Fibroblast of skin of right biceps (primary cell): ENCODE data around the gene HCAR1.
A peak's percentile ranks its signal among the peaks of the same experiment; 100 is the strongest.
"Not testable (repeated sequence)": the region's sequence is repeated elsewhere in the genome, so short reads cannot be mapped to it uniquely, and the experiment has no call there.

Experiments
- DNase-seq: peaks from one replicate; pipeline ENCODE4 v3.0.0-alpha.2; 2013

The HCAR1 gene

GRCh38 chr12:122721057-122721545 lies 9.5 kb downstream of the HCAR1 start:
- DNase-seq: peak; percentile 5

- DNase-seq: not testable (repeated sequence)
Observed at GRCh38 chr12:122716658-122717057, 14.0 kb downstream of the HCAR1 start, which contains the start of gene HCAR3. Gene HCAR3, minus strand, starts transcription at chr12:122716811. Its CDS starts 74 bp downstream, at chr12:122716737.

DNA sequence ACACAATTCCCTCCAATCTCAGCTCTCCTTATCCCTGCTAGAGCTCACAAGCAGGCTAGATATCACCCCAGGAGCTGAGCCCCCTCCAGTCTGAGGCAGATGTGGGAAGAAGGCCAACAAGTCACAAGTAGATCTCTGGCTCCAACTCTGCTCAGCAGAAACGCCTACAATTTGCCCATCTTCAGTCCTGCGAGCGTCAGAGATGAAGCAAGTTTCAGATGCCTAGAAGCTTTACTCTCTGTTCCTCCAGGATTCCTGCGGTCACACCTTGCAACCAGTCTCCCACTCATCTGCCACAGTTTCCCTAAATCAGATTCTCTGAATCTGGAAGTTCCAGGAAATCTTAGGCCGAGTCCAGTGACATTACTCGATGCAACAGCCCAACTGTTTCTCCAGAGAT lies 15.4 kb downstream of the HCAR1 start:
- not testable (repeated sequence) for DNase-seq

GRCh38 chr12:122713491-122714188 lies 17.0 kb downstream of the HCAR1 start:
- not testable (repeated sequence) for DNase-seq

DNA sequence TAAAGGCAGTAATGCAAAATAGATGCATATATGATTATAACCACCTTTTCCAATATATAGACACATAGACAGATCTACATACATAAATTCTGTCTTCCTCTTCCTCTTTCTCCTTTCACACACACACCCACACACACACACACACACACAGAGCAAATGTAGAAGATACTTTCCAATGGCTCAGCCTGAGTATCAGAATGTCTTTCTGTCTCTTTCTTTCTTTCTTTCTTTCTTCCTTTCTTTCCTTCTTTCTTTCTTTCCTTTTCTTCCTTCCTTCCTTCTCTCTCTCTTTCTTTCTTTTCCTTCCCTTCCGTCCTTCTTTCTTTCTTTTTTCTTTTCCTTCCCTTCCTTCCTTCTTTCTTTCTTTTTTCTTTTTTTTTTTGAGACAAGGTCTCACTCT lies 19.4 kb downstream of the HCAR1 start:
- not testable (repeated sequence) for DNase-seq

DNA sequence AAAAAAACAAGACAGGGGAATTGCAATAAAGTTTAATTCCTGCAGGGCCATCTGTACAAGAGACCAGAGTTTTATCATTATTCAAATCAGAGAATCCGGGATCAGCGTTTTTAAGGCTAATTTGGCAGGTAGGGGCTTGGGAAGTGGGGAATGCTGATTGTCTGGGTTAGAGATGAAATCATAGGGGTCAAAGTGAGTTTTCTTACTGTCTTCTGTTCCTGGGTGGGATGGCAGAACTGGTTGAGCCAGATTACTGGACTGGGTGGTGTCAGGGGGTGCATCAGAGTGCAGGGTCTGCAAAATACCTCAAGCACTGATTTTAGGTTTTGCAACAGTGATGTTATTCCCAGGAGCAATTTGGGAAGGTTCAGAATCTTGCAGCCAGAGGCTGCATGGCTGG lies 20.3 kb downstream of the HCAR1 start:
- not testable (repeated sequence) for DNase-seq

GRCh38 chr12:122709287-122709686 lies 21.4 kb downstream of the HCAR1 start:
- DNase-seq: not testable (repeated sequence)

- not testable (repeated sequence) for DNase-seq
Observed at GRCh38 chr12:122703841-122704240, 26.8 kb downstream of the HCAR1 start.

DNA sequence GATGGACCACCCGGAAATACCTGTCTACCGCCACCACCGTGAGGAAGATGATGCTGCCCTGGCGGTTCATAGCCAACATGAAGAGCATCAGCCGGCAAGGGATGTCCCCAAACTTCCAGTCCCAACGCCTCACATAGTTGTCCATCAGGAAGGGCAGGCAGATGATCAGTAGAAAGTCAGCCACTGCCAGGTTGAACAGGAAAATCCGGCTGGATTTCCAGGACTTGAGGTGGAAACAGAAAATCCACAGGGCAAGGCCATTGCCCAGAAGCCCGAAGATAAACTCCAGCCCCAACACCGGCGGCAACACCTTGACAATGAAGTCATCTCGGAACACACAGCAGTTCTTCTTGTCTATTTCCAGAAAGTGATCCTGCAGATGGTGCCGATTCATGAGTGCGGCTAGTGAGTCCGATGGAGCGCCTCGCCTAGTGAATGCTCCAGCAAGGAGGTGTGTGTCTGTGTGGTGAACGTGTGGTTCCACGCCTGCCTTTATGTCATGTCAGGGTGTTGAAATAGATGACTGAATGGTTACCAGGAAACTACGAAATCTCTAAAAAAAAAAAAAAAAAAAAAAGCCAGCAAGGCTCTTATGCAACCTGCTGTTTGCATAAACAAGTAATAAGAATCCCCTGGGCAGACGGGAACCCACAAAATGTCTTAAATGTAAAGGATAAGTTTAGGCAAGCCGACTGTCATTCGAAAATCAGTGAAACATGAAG lies 27.6 kb downstream of the HCAR1 start, which contains the start of gene HCAR2:
HCAR2 (minus strand) TSS at position 468 of the 722 bp plus-strand sequence; CDS start at position 394, 74 bp downstream.
- DNase-seq: not testable (repeated sequence)

DNA sequence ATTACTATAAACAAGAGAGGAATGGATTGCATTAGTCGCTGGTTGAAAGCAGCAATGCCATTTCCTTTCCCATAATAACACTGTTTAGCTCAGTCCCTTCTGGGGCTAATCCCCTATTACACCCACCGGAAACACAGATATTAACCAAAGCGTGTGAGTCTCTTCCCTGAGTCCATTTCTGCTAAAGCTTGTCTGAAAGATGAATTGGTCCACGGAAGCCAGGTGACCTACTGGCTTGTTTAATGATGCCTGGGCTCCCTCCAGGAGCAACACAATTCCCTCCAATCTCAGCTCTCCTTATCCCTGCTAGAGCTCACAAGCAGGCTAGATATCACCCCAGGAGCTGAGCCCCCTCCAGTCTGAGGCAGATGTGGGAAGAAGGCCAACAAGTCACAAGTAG lies 29.2 kb downstream of the HCAR1 start:
- DNase-seq: not testable (repeated sequence)

DNA sequence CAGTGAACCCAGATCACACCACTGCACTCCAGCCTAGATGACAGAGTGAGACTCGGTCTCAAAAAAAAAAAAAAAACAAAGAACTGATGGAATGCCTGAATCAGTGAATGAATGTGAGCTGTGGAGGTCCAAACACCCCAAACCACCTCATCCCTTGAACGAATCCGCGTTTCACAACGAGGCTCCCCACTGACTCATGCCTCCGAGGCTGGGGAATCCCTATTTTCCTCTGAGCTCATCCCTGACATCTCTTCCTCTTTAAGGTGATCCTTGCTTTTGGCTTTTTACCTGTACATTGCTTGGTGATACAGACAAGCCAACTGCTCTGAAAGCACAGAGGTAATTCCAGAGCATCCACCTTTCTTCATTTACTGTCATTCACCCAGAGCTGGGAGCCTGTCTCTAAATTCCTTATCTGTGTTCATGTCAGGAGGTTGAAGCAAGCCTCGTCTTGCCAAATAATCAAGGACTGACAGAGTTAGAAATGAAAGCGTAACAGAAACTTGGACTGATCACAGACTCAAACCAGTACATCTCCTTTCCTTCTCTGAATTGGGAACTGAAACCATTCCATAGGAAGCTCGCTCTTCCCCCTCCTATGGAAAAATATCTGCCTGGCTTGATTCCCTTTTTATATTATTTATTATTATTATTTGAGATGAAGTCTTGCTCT lies 30.5 kb downstream of the HCAR1 start:
- not testable (repeated sequence) for DNase-seq

DNA sequence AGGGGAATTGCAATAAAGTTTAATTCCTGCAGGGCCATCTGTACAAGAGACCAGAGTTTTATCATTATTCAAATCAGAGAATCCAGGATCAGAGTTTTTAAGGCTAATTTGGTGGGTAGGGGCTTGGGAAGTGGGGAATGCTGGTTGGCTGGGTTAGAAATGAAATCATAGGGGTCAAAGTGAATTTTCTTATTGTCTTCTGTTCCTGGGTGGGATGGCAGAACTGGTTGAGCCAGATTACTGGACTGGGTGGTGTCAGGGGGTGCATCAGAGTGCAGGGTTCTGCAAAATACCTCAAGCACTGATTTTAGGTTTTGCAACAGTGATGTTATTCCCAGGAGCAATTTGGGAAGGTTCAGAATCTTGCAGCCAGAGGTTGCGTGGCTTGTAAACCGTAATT lies 33.7 kb downstream of the HCAR1 start:
- not testable (repeated sequence) for DNase-seq

DNA sequence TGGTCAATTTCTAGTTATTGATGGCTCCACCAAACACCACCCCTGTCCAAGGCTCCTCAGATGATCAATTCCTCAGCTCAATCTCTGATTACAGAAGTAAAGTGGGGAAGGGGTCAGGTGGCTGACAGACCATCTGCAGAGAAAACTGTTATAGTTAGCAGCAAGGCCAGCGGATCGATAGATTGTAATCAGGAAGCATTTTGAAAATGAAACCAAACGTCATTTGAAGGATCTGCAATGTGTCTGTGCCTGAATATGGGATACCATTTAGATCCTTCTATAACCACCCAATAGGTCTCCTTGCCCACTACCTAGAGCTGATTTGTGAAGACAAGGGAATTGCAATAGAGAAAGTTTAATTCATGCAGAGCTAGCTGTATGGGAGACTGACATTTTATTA lies 39.1 kb downstream of the HCAR1 start:
- DNase-seq: no peak

GRCh38 chr12:122688291-122688690 lies 42.4 kb downstream of the HCAR1 start:
- DNase-seq: no peak

- DNase-seq: peak; percentile 8
Observed at GRCh38 chr12:122687086-122687485, 43.6 kb downstream of the HCAR1 start.

- no peak for DNase-seq
Observed at GRCh38 chr12:122686538-122686937, 44.1 kb downstream of the HCAR1 start.

DNA sequence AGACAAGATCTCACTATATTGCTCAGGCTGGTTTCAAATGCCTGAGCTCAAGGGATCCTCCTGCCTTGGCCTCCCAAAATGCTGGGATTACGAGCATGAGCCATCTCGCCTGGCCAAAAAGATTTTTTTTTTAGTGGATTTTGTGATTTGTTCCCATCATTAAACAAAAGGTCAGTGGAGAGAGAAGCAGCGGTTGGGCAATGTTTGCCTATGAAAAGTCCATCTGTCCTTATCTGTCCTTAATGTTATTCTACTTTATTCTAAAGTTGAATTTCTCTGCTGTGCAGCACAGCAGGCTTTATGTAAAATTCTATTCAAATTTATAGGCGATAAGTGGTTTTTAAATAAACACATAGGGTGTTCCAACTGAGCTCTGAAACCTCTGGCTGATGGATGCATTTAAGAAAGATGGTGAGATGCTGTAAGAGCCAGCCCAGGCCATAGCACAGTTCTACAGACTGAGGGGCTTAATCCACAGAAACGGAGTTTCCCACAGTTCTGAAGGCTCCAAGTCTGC lies 46.3 kb downstream of the HCAR1 start:
- DNase-seq: no peak

DNA sequence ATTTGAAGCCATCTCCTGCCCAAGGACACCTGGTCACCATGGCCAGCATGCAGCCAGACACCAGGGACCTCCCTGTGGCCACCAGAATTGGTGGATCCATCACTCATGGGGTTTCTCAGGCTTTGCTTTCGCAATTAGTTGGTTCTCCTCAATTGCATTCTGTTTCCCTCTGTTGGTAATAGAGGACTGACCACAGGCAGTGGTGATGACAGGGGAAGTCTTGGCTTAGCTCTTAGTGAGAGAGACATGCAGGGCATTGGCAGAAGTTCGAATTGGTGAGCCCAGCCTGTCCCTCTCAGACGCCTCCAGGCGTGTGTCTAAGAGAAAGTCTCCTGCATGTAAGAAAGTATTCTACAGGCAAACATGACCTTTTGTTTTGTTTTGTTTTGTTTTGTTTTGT lies 48.8 kb downstream of the HCAR1 start:
- DNase-seq: peak; percentile 43

GRCh38 chr12:122680989-122681388 lies 49.7 kb downstream of the HCAR1 start:
- DNase-seq: not testable (repeated sequence)

GRCh38 chr12:122676781-122677180 lies 53.9 kb downstream of the HCAR1 start:
- DNase-seq: not testable (repeated sequence)
